C4-2B (cell line): ENCODE results near the gene FAM89A.
"Not testable (repeated sequence)": the region's sequence is repeated elsewhere in the genome, so short reads cannot be mapped to it uniquely, and the experiment has no call there.

Experiments
- H3K27ac ChIP-seq: fragments of 450-650 bp; 2 replicates; pipeline ENCODE4 v1.5.1; 2017
- CTCF ChIP-seq: fragments of 450-650 bp; conservative IDR thresholded peaks from 2 replicates; pipeline ENCODE4 v1.5.1; 2017; ENCODE audit warnings: mild to moderate bottlenecking
- ZFX ChIP-seq: fragments of 450-650 bp; IDR thresholded peaks from 2 replicates; pipeline ENCODE4 v1.6.1; 2017

FAM89A gene

DNA sequence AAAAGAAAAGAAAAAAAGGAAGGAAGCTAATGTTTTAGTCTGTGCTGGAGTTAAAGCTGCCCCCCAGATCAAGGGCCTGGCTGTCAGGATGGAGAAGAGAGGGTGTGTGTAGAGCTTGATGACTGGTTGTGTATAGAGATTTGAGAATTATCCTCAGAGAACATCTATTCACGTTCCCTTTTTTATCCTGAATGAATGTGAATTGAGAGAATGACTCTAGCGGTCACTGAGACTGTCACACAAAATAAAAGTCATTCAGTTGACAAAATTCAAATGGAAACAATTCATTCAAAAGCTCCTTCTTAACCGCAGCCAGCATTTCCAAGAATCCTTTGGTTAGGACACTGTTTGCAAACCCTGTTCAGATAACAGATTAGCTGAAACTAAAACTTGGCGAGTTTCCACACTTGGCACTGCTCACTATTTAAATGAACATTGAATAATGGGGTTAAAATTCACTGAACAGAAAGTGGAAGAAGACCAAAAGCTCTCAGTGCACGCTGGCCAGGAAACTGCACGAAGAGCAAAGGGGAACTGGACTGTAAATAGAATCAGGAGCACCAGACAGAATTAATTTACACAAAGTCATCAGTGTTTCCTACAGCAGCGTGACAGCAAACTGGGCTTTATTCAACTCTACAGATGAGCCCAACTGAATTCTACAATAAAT lies 13.6 kb upstream of the FAM89A start:
- no peak overlapping the region for H3K27ac ChIP-seq
- TF ChIP-seq ZFX (no peak), CTCF (no peak)

DNA sequence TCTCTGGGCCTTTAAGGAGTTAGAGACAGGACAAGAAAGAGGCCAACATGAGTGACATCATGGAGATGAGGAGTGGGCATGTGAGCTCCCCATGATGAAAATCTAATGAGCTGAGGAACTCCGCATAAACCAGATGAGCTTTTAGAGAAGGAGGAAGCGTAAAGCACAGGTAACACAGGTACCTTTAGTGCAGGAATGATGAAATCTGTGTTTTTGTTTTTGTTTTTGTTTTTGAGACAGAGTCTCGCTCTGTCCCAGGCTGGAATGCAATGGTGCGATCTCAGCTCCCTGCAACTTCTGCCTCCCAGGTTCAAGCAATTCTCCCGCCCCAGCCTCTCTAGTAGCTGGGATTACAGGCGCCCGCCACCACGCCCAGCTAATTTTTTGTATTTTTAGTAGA lies 12.7 kb upstream of the FAM89A start:
- TF ChIP-seq ZFX (no peak), CTCF (no peak)
- H3K27ac ChIP-seq = no peak overlapping the region

- not testable (repeated sequence) for H3K27ac ChIP-seq
Observed at GRCh38 chr1:231050932-231051331, 10.9 kb upstream of the FAM89A start.

GRCh38 chr1:231050395-231050794 lies 10.3 kb upstream of the FAM89A start:
- no peak overlapping the region for H3K27ac ChIP-seq
- TF ChIP-seq ZFX (no peak), CTCF (no peak)

GRCh38 chr1:231049121-231049979 lies 9.3 kb upstream of the FAM89A start:
- no peak for TF ChIP-seq CTCF
- TF ChIP-seq ZFX = no peak
- H3K27ac ChIP-seq = no peak overlapping the region

- H3K27ac ChIP-seq = not testable (repeated sequence)
Observed at GRCh38 chr1:231048419-231048818, 8.4 kb upstream of the FAM89A start.

GRCh38 chr1:231047529-231047928 lies 7.5 kb upstream of the FAM89A start:
- H3K27ac ChIP-seq = not testable (repeated sequence)

DNA sequence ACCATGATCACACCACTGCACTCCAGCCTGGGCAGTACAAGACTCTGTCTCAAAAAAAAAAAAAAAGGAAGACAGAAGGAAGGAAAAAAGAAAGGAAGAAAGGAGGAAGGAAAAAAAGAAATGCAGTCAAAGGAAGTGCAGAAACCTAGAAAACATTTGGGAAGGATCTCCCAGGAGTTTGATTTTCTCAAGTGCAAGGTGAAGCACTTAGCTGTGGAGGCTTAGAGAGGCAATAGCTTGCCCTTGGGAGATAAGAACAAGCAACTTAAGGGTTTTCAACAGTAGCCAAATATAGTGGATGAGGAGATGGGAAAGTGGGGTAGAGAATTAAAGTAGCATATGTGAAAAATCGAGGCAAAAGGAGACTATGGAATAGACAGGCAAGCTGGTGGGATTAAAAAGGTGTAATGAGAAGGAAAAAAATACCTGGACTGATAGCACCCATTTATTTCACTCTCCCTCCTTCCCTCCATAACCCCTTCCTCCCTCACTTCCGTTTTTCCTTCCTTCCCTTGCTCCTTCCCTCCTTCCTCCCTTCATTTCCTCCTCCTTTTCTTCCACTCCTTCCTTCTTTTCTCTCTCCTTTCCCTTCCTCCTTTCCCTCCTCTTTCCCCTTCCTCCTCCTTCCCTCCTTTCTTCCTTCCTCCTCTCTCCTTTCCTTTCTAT lies 6.8 kb upstream of the FAM89A start:
- TF ChIP-seq ZFX (no peak), CTCF (no peak)
- no peak overlapping the region for H3K27ac ChIP-seq

GRCh38 chr1:231045921-231046729 lies 6.1 kb upstream of the FAM89A start:
- not testable (repeated sequence) for H3K27ac ChIP-seq
